ENCODE measurements around the gene PCSK5.
A peak's percentile ranks its signal among the peaks of the same experiment; 100 is the strongest.

PCSK5 gene

GRCh38 chr9:76038431-76038830 is 148.0 kb downstream of the PCSK5 start:
- Histone ChIP-seq H2BK15ac (ENCODE audit: low read depth, poor library complexity, severe bottlenecking) (no peak overlapping the region), H3K4ac (ENCODE audit: low read depth in 1 of 2, low read length in 2 of 2) (no peak overlapping the region), H3K14ac (ENCODE audit: low read length in 2 of 2) (no peak overlapping the region), H3K4me3 (ENCODE audit: insufficient read depth in 1 of 2, low read depth in 1 of 2, low read length in 2 of 2) (no peak overlapping the region), H3K27me3 (ENCODE audit: control insufficient read depth in 1 of 2, insufficient read depth in 1 of 2, low read length in 2 of 2) (no peaks in the 10 kb centered on the region), H2BK120ac (ENCODE audit: low read depth, low read length) (no peak overlapping the region), H3K4me2 (ENCODE audit: low read length, poor library complexity, severe bottlenecking) (no peak overlapping the region), H2AK5ac (ENCODE audit: low read length, severe bottlenecking) (no peak overlapping the region), H3K4me1 (ENCODE audit: control insufficient read depth, insufficient read depth, low read depth, low read length) (no peaks in the 10 kb centered on the region), H3K79me1 (replicated peaks; ENCODE audit: low read length, poor library complexity, severe bottlenecking) (no peaks in the 10 kb centered on the region), H3K27ac (ENCODE audit: low read length, poor library complexity, severe bottlenecking) (no peak overlapping the region), H3K18ac (ENCODE audit: low read depth in 1 of 2, low read length in 2 of 2) (no peak overlapping the region), H3K9me3 (ENCODE audit: control insufficient read depth, low read length) (no peaks in the 10 kb centered on the region), H3K36me3 (ENCODE audit: control insufficient read depth in 1 of 2, insufficient read depth in 2 of 2, low read depth in 1 of 2, low read length in 2 of 2) (no peaks in the 10 kb centered on the region), H2BK5ac (ENCODE audit: low read depth, low read length, poor library complexity, severe bottlenecking) (no peak overlapping the region), H2AFZ (ENCODE audit: low read depth, low read length) (no peak overlapping the region), H2BK12ac (ENCODE audit: low read length in 2 of 2) (no peak overlapping the region), H4K8ac (ENCODE audit: low read length) (no peak overlapping the region), H3K9ac (ENCODE audit: low read length) (no peak overlapping the region), H4K91ac (ENCODE audit: low read length) (no peak overlapping the region), H3K23ac (ENCODE audit: low read length in 2 of 2) (no peak overlapping the region)
- DNase-seq = no peak
- 90% methylated on average over 2 of the region's 2 CpGs for WGBS

- Histone ChIP-seq H3K4me1 (ENCODE audit: control insufficient read depth, insufficient read depth, low read depth, low read length) (no peaks in the 10 kb centered on the region), H3K14ac (ENCODE audit: low read length in 2 of 2) (no peak overlapping the region), H2AK5ac (ENCODE audit: low read length, severe bottlenecking) (no peak overlapping the region), H3K4me3 (ENCODE audit: insufficient read depth in 1 of 2, low read depth in 1 of 2, low read length in 2 of 2) (no peak overlapping the region), H3K23ac (ENCODE audit: low read length in 2 of 2) (no peak overlapping the region), H3K36me3 (ENCODE audit: control insufficient read depth in 1 of 2, insufficient read depth in 2 of 2, low read depth in 1 of 2, low read length in 2 of 2) (no peaks in the 10 kb centered on the region), H3K27ac (ENCODE audit: low read length, poor library complexity, severe bottlenecking) (no peak overlapping the region), H2BK15ac (ENCODE audit: low read depth, poor library complexity, severe bottlenecking) (no peak overlapping the region), H3K18ac (ENCODE audit: low read depth in 1 of 2, low read length in 2 of 2) (no peak overlapping the region), H3K9me3 (ENCODE audit: control insufficient read depth, low read length) (no peaks in the 10 kb centered on the region), H3K9ac (ENCODE audit: low read length) (no peak overlapping the region), H3K4me2 (ENCODE audit: low read length, poor library complexity, severe bottlenecking) (no peak overlapping the region), H3K4ac (ENCODE audit: low read depth in 1 of 2, low read length in 2 of 2) (no peak overlapping the region), H2BK120ac (ENCODE audit: low read depth, low read length) (no peak overlapping the region), H2BK5ac (ENCODE audit: low read depth, low read length, poor library complexity, severe bottlenecking) (no peak overlapping the region), H3K27me3 (ENCODE audit: control insufficient read depth in 1 of 2, insufficient read depth in 1 of 2, low read length in 2 of 2) (no peaks in the 10 kb centered on the region), H3K79me1 (replicated peaks; ENCODE audit: low read length, poor library complexity, severe bottlenecking) (no peaks in the 10 kb centered on the region), H4K8ac (ENCODE audit: low read length) (no peak overlapping the region), H2AFZ (ENCODE audit: low read depth, low read length) (no peak overlapping the region), H2BK12ac (ENCODE audit: low read length in 2 of 2) (no peak overlapping the region), H4K91ac (ENCODE audit: low read length) (no peak overlapping the region)
- WGBS = 93% methylated on average over 3 of the region's 3 CpGs
- no peak for DNase-seq
These were observed 153.9 kb downstream of the PCSK5 start for GRCh38 chr9:76044266-76044819.

GRCh38 chr9:76045221-76045620 is 154.7 kb downstream of the PCSK5 start:
- H2AFZ ChIP-seq (ENCODE audit: low read depth, low read length) = no peak overlapping the region
- H2BK120ac ChIP-seq (ENCODE audit: low read depth, low read length) = no peak overlapping the region
- no peaks in the 10 kb centered on the region for H3K27me3 ChIP-seq (ENCODE audit: control insufficient read depth in 1 of 2, insufficient read depth in 1 of 2, low read length in 2 of 2)
- DNase-seq = no peak
- H4K8ac ChIP-seq (ENCODE audit: low read length) = no peak overlapping the region
- 80% methylated on average over 1 of the region's 2 CpGs for WGBS
- no peak overlapping the region for H2AK5ac ChIP-seq (ENCODE audit: low read length, severe bottlenecking)
- H3K9me3 ChIP-seq (ENCODE audit: control insufficient read depth, low read length) = no peaks in the 10 kb centered on the region
- H3K9ac ChIP-seq (ENCODE audit: low read length) = no peak overlapping the region
- no peaks in the 10 kb centered on the region for H3K79me1 ChIP-seq (replicated peaks; ENCODE audit: low read length, poor library complexity, severe bottlenecking)
- H3K14ac ChIP-seq (ENCODE audit: low read length in 2 of 2) = no peak overlapping the region
- H2BK12ac ChIP-seq (ENCODE audit: low read length in 2 of 2) = no peak overlapping the region
- H4K91ac ChIP-seq (ENCODE audit: low read length) = no peak overlapping the region
- no peak overlapping the region for H3K4me2 ChIP-seq (ENCODE audit: low read length, poor library complexity, severe bottlenecking)
- no peak overlapping the region for H3K4me3 ChIP-seq (ENCODE audit: insufficient read depth in 1 of 2, low read depth in 1 of 2, low read length in 2 of 2)
- no peak overlapping the region for H3K4ac ChIP-seq (ENCODE audit: low read depth in 1 of 2, low read length in 2 of 2)
- H2BK5ac ChIP-seq (ENCODE audit: low read depth, low read length, poor library complexity, severe bottlenecking) = no peak overlapping the region
- H2BK15ac ChIP-seq (ENCODE audit: low read depth, poor library complexity, severe bottlenecking) = no peak overlapping the region
- H3K27ac ChIP-seq (ENCODE audit: low read length, poor library complexity, severe bottlenecking) = no peak overlapping the region
- no peak overlapping the region for H3K23ac ChIP-seq (ENCODE audit: low read length in 2 of 2)
- no peak overlapping the region for H3K18ac ChIP-seq (ENCODE audit: low read depth in 1 of 2, low read length in 2 of 2)
- H3K36me3 ChIP-seq (ENCODE audit: control insufficient read depth in 1 of 2, insufficient read depth in 2 of 2, low read depth in 1 of 2, low read length in 2 of 2) = no peaks in the 10 kb centered on the region
- no peaks in the 10 kb centered on the region for H3K4me1 ChIP-seq (ENCODE audit: control insufficient read depth, insufficient read depth, low read depth, low read length)

GRCh38 chr9:76049341-76049740 is 158.9 kb downstream of the PCSK5 start:
- Histone ChIP-seq H3K14ac (ENCODE audit: low read length in 2 of 2) (peak overlapping the region in 1 of 2 experiments; percentile 11), H3K23ac (ENCODE audit: low read length in 2 of 2) (no peak overlapping the region), H3K27ac (ENCODE audit: low read length, poor library complexity, severe bottlenecking) (no peak overlapping the region), H3K4me2 (ENCODE audit: low read length, poor library complexity, severe bottlenecking) (no peak overlapping the region), H3K4ac (ENCODE audit: low read depth in 1 of 2, low read length in 2 of 2) (no peak overlapping the region), H3K4me1 (ENCODE audit: control insufficient read depth, insufficient read depth, low read depth, low read length) (no peaks in the 10 kb centered on the region), H2BK120ac (ENCODE audit: low read depth, low read length) (no peak overlapping the region), H4K91ac (ENCODE audit: low read length) (no peak overlapping the region), H3K36me3 (ENCODE audit: control insufficient read depth in 1 of 2, insufficient read depth in 2 of 2, low read depth in 1 of 2, low read length in 2 of 2) (no peaks in the 10 kb centered on the region), H2BK5ac (ENCODE audit: low read depth, low read length, poor library complexity, severe bottlenecking) (no peak overlapping the region), H3K18ac (ENCODE audit: low read depth in 1 of 2, low read length in 2 of 2) (no peak overlapping the region), H2BK12ac (ENCODE audit: low read length in 2 of 2) (no peak overlapping the region), H3K79me1 (replicated peaks; ENCODE audit: low read length, poor library complexity, severe bottlenecking) (no peaks in the 10 kb centered on the region), H3K9ac (ENCODE audit: low read length) (no peak overlapping the region), H3K4me3 (ENCODE audit: insufficient read depth in 1 of 2, low read depth in 1 of 2, low read length in 2 of 2) (no peak overlapping the region), H4K8ac (ENCODE audit: low read length) (no peak overlapping the region), H2AK5ac (ENCODE audit: low read length, severe bottlenecking) (no peak overlapping the region), H2AFZ (ENCODE audit: low read depth, low read length) (no peak overlapping the region), H3K9me3 (ENCODE audit: control insufficient read depth, low read length) (no peaks in the 10 kb centered on the region), H3K27me3 (ENCODE audit: control insufficient read depth in 1 of 2, insufficient read depth in 1 of 2, low read length in 2 of 2) (no peaks in the 10 kb centered on the region), H2BK15ac (ENCODE audit: low read depth, poor library complexity, severe bottlenecking) (no peak overlapping the region)
- 80% methylated on average over 1 of the region's 2 CpGs for WGBS
- DNase-seq = no peak
